Mesothelial cell of epicardium (in vitro differentiated cells): ENCODE measurements around the gene INTS6. TPM values are rescaled to one million over a fixed set of nuclear protein-coding genes. Genes with fewer than 3 reads are reported as not detected.
A peak's percentile ranks its signal among the peaks of the same experiment; 100 is the strongest.

Experiments used
- DNase-seq, 2 experiments: peaks; one replicate each; pipeline ENCODE4 v3.0.0; 2021; ENCODE audit warnings: low spot score in 2 of 2; ENCODE audit not compliant: unreplicated experiment in 2 of 2
- H3K27ac Mint-ChIP-seq: 2 replicates; pipeline ENCODE4 v1.8.0; 2021; ENCODE audit warnings: mixed read lengths
- H3K27me3 Mint-ChIP-seq: 2 replicates; pipeline ENCODE4 v1.8.0; 2021; ENCODE audit warnings: low read depth, mixed read lengths
- H3K36me3 Mint-ChIP-seq: 2 replicates; pipeline ENCODE4 v1.8.0; 2021; ENCODE audit warnings: mixed read lengths
- H3K4me1 Mint-ChIP-seq: 2 replicates; pipeline ENCODE4 v1.8.0; 2021; ENCODE audit warnings: mixed read lengths
- H3K4me3 Mint-ChIP-seq: 2 replicates; pipeline ENCODE4 v1.8.0; 2021; ENCODE audit warnings: mild to moderate bottlenecking, moderate library complexity, mixed read lengths
- H3K9me3 Mint-ChIP-seq: 2 replicates; pipeline ENCODE4 v1.8.0; 2021; ENCODE audit warnings: mixed read lengths
- total RNA-seq: library from RNA; stranded (reverse); gene quantifications from 3 replicates; pipeline ENCODE4 v1.2.1, GENCODE V29; 2021
- TF ChIP-seq, protein P1 (sequence below): fragments of 200-600 bp; sonication (generic); IDR thresholded peaks from one replicate; pipeline ENCODE4 v1.5.0; 2021; ENCODE audit warnings: antibody characterized with exemption; ENCODE audit not compliant: unreplicated experiment

INTS6 gene
- total RNA-seq, 1 donor from 2014 or later, result 38.1 TPM

GRCh38 chr13:51324714-51325420 lies 128.0 kb downstream of the INTS6 start:
- no peaks in the 10 kb centered on the region for H3K9me3 Mint-ChIP-seq
- TF ChIP-seq, protein P1, sequence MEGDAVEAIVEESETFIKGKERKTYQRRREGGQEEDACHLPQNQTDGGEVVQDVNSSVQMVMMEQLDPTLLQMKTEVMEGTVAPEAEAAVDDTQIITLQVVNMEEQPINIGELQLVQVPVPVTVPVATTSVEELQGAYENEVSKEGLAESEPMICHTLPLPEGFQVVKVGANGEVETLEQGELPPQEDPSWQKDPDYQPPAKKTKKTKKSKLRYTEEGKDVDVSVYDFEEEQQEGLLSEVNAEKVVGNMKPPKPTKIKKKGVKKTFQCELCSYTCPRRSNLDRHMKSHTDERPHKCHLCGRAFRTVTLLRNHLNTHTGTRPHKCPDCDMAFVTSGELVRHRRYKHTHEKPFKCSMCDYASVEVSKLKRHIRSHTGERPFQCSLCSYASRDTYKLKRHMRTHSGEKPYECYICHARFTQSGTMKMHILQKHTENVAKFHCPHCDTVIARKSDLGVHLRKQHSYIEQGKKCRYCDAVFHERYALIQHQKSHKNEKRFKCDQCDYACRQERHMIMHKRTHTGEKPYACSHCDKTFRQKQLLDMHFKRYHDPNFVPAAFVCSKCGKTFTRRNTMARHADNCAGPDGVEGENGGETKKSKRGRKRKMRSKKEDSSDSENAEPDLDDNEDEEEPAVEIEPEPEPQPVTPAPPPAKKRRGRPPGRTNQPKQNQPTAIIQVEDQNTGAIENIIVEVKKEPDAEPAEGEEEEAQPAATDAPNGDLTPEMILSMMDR, result no peak
- H3K27me3 Mint-ChIP-seq, result peaks cover 2% of the 10 kb centered on the region
- H3K36me3 Mint-ChIP-seq, result no peaks in the 10 kb centered on the region
- H3K4me1 Mint-ChIP-seq, result no peaks in the 10 kb centered on the region
- no peak overlapping the region for H3K27ac Mint-ChIP-seq
- DNase-seq, result no peak
- H3K4me3 Mint-ChIP-seq, result no peak overlapping the region

- H3K27me3 Mint-ChIP-seq, result peaks cover 2% of the 10 kb centered on the region
- H3K27ac Mint-ChIP-seq, result no peak overlapping the region
- TF ChIP-seq, protein P1, result no peak
- no peaks in the 10 kb centered on the region for H3K4me1 Mint-ChIP-seq
- H3K36me3 Mint-ChIP-seq, result no peaks in the 10 kb centered on the region
- DNase-seq, result peak in 1 of 2 experiments; percentile 1
- H3K9me3 Mint-ChIP-seq, result no peaks in the 10 kb centered on the region
- no peak overlapping the region for H3K4me3 Mint-ChIP-seq
These were observed 128.9 kb downstream of the INTS6 start for GRCh38 chr13:51323824-51324511.

- Mint-ChIP-seq H3K27me3 (peaks cover 2% of the 10 kb centered on the region), H3K4me1 (no peaks in the 10 kb centered on the region), H3K27ac (no peak overlapping the region), H3K4me3 (no peak overlapping the region), H3K36me3 (no peaks in the 10 kb centered on the region), H3K9me3 (no peaks in the 10 kb centered on the region)
- TF ChIP-seq, protein P1, result no peak
- DNase-seq, result no peak
These were observed 130.0 kb downstream of the INTS6 start for GRCh38 chr13:51322826-51323225.

DNA sequence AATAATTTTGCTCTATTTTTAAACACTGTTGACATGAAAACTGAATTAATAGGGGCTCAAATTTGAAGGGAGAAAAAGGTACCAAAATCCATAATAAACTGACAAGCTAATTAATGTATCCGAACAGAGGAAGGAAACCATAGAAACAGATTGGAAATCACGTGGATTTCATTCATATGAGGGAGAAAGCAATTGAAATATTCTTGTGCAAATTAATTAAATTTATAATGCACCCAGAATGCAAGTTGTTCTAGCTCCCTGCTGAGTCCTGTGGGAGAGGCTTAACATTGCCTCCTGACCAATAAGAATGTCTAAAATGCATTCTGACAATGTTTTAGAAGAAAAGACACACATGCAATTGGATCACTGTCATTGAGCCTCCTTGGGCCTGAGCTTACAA lies 131.0 kb downstream of the INTS6 start:
- TF ChIP-seq, protein P1, result no peak
- Mint-ChIP-seq H3K4me1 (no peaks in the 10 kb centered on the region), H3K9me3 (no peaks in the 10 kb centered on the region), H3K4me3 (no peak overlapping the region), H3K27me3 (peaks cover 2% of the 10 kb centered on the region), H3K27ac (no peak overlapping the region), H3K36me3 (no peaks in the 10 kb centered on the region)
- DNase-seq, result no peak

DNA sequence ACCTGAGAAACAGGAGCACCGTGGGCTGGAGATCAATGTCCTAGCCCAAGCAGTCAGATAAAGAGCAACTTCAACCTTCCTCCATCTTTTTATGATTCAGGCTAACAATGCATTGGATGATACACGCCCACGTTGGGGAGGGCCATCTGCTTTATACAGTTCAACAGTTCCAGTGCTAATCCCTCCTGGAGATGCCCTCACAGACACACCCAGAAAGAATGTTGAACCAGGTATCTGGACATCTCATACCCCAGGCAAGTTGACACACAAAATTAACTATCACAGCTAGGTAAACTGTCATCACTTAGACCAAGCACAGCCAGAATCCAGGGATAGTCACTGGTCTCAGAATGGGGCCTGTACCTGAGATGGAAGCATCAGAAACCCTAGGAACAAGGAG lies 134.0 kb downstream of the INTS6 start:
- Mint-ChIP-seq H3K27ac (no peak overlapping the region), H3K4me1 (peaks cover 6% of the 10 kb centered on the region), H3K27me3 (peaks cover 2% of the 10 kb centered on the region), H3K36me3 (no peaks in the 10 kb centered on the region), H3K9me3 (no peaks in the 10 kb centered on the region), H3K4me3 (no peak overlapping the region)
- DNase-seq, result no peak
- TF ChIP-seq, protein P1, result no peak
